GM12872 (cell line): ENCODE results near the gene BLOC1S5.

Experiments
- CTCF ChIP-seq: IDR thresholded peaks from 3 replicates; pipeline ENCODE4 v1.5.1; 2011; ENCODE audit warnings: low read depth, mild to moderate bottlenecking, low read length, moderate library complexity; ENCODE audit not compliant: insufficient read depth

The BLOC1S5 gene

GRCh38 chr6:8041913-8042583, 22.1 kb downstream of the BLOC1S5 start:
- TF ChIP-seq CTCF: no peak

DNA sequence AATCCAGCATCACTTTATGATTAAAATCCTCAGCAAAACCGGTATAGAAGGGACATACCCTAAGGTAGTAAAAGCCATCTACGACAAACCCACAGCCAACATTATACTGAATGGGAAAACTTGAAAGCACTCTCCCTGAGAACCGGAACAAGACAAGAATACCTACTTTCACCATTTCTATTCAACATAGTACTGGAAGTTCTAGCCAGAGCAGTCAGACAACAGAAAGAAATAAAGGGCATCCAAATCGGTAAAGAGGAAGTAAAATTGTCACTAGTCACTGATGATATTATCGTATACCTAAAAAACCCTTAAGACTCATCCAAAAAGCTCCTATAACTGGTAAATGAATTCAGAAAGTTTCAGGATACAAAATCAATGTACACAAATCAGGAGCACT, 33.3 kb downstream of the BLOC1S5 start:
- no peak for TF ChIP-seq CTCF

- no peak for TF ChIP-seq CTCF
Observed at GRCh38 chr6:8029243-8029870, 34.8 kb downstream of the BLOC1S5 start.

- no peak for TF ChIP-seq CTCF
Observed at GRCh38 chr6:8027965-8028651, 36.1 kb downstream of the BLOC1S5 start.

DNA sequence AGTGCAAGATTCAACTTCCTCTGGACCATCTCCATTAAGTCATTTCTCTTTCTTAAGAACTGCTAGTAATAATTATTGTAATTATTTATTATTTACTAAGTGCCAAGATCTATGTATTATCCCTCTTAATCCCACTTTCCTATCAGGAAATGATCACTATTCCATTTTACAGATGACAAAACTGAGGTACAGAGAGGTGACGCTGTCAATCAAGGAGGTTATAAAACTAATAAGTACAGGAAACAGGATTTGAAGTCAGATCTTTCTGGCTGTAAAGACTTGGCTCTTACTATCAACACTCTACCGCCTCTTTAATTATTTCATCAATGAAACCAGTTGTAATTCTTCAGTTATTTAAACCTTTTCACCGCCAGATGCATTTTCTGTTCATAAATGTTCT, 37.4 kb downstream of the BLOC1S5 start:
- TF ChIP-seq CTCF: no peak

DNA sequence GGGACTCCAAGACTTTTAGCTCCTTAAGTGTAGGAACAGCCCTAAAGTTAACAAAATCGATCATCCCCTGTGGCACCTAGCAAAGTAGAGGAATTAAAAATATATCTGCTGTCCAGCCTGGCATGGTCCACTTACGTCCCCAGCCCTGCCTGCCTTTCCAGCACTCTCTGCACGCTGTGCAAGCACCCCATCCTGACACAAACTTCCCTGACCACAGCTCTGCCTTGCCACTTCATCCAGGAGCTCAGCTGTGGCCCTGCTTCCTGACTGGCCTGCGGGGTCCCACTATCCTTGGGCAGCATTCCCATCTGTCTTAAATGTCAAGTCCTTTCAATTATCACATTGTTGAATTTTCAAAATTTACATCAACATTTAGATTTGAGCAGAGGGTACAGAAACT, 39.0 kb downstream of the BLOC1S5 start:
- no peak for TF ChIP-seq CTCF

DNA sequence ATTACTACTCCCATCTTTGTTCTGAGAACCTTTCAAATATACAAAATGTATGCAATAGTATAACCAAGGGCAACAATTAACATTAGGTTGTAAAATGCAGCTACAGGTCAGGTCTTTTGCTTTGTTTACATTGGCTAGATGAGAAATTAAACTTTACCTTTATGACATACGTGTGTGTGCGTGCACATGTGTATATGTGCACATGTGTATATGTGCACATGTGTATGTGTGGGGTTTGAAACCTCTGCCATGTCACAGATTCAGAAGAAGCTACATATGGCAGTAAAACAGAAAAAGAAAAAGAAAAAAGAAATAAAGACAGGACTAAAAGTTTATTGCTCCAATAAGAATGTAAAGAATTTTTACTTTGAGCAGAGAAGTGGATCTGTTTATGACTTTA, 40.6 kb downstream of the BLOC1S5 start:
- no peak for TF ChIP-seq CTCF
